ENCODE data around the gene CAPG.

CAPG gene

DNA sequence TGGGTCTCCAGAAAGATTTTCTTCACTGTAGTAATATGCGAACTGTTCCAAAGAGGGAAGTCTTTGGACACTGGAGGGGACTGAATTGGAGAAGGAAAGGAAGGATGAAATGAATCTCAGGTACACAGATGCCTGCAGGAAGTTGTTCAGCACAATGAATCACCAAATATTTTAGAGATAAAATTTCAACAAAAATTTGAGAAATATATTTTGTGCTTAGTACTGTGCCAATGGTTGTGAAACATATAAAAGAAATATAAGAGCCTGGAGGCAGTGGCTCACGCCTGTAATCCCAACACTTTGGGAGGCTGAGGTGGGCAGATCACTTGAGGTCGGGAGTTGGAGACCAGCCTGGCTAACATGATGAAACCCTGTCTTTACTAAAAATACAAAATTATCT lies 52.4 kb downstream of the CAPG start:
- POLR2A ChIA-PET: interaction anchor here (1.0 kb wide), 1 partner anchor 62 kb away, joined by 3 read pairs; no protein-coding TSS in a partner anchor
- TF ChIP-seq HDGF (IDR thresholded peaks at IDR 0.05; ENCODE audit: borderline replicate concordance) (no peak), FOXK2 (IDR thresholded peaks at IDR 0.05) (no peak), FOXA1 (IDR thresholded peaks at IDR 0.05) (no peak), BHLHE40 (IDR thresholded peaks at IDR 0.05; ENCODE audit: borderline replicate concordance) (no peak), L3MBTL2 (conservative IDR thresholded peaks at IDR 0.05) (no peak), CTBP1 (IDR thresholded peaks at IDR 0.05; ENCODE audit: borderline replicate concordance) (no peak), TARDBP (IDR thresholded peaks at IDR 0.05) (no peak), ELF4 (IDR thresholded peaks at IDR 0.05) (no peak), ARNT (IDR thresholded peaks at IDR 0.05) (no peak), ZNF384 (IDR thresholded peaks at IDR 0.05) (no peak), FOXM1 (IDR thresholded peaks at IDR 0.05; ENCODE audit: borderline replicate concordance) (no peak), LEF1 (IDR thresholded peaks at IDR 0.05; ENCODE audit: borderline replicate concordance) (no peak)
- TF ChIP-seq, protein P1, sequence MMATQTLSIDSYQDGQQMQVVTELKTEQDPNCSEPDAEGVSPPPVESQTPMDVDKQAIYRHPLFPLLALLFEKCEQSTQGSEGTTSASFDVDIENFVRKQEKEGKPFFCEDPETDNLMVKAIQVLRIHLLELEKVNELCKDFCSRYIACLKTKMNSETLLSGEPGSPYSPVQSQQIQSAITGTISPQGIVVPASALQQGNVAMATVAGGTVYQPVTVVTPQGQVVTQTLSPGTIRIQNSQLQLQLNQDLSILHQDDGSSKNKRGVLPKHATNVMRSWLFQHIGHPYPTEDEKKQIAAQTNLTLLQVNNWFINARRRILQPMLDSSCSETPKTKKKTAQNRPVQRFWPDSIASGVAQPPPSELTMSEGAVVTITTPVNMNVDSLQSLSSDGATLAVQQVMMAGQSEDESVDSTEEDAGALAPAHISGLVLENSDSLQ (IDR thresholded peaks at IDR 0.05): no peak
- CTCF ChIA-PET: no interaction called here
- no peak for DNase-seq (ENCODE audit: extremely low spot score)

DNA sequence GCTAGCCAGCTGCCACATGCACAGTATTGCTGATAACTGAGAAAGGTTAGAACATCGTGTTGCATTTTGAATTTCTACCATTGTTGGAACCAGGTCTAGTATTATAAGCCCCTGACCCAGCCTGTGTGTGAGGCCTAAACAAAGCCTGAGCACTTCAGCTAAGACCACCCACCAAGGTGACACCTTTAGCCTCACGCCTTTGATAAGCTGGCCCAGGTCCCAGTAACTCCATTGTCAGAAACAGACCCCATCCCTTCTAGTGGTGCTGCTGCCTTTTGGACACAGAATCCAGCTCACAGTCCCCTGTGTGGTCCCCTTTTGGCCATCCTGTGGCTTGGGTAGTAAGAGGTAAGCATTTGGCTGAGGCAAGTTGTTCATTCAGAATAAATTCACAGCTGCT lies 54.0 kb downstream of the CAPG start:
- ChIA-PET CTCF (no interaction called here), POLR2A (interaction anchor here (1.0 kb wide), 1 partner anchor 9 kb away, joined by 3 read pairs; no protein-coding TSS in a partner anchor)
- TF ChIP-seq FOXK2 (IDR thresholded peaks at IDR 0.05): no peak
- no peak for TF ChIP-seq SP1 (IDR thresholded peaks at IDR 0.05)
- no peak for TF ChIP-seq ZNF384 (IDR thresholded peaks at IDR 0.05)
- no peak for TF ChIP-seq LEF1 (IDR thresholded peaks at IDR 0.05; ENCODE audit: borderline replicate concordance)
- TF ChIP-seq L3MBTL2 (conservative IDR thresholded peaks at IDR 0.05): no peak
- TF ChIP-seq HDGF (IDR thresholded peaks at IDR 0.05; ENCODE audit: borderline replicate concordance): no peak
- TF ChIP-seq SUZ12 (IDR thresholded peaks at IDR 0.05): no peak
- TF ChIP-seq BHLHE40 (IDR thresholded peaks at IDR 0.05; ENCODE audit: borderline replicate concordance): no peak
- no peak for TF ChIP-seq ARNT (IDR thresholded peaks at IDR 0.05)
- no peak for TF ChIP-seq NFRKB (IDR thresholded peaks at IDR 0.05)
- TF ChIP-seq CTBP1 (IDR thresholded peaks at IDR 0.05; ENCODE audit: borderline replicate concordance): no peak
- TF ChIP-seq, protein P1 (IDR thresholded peaks at IDR 0.05): no peak
- no peak for TF ChIP-seq FOXA1 (IDR thresholded peaks at IDR 0.05)
- TF ChIP-seq TARDBP (IDR thresholded peaks at IDR 0.05): no peak
- no peak for TF ChIP-seq FOXM1 (IDR thresholded peaks at IDR 0.05; ENCODE audit: borderline replicate concordance)
- TF ChIP-seq ELF4 (IDR thresholded peaks at IDR 0.05): no peak
- no peak for DNase-seq (ENCODE audit: extremely low spot score)

DNA sequence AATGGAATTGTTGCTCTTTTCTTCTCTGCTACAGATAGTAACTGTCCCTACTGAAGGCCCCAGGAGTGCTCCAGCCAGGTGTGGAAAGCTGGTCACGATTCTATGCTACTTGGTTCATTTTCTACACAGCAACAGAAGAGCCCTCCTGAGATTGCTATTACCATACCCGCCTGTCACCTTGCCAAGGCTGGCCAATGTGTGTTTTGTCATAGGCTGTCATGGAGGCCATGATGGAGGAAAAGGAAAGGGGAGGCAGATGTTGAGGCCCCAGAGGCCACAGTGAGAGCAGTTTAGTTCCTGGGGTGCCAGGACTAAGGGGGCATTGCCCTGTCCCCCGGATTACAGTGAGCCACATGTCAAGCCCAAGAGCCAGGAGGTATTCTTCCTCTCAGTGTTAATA lies 54.6 kb downstream of the CAPG start:
- DNase-seq (ENCODE audit: extremely low spot score): no peak
- ChIA-PET CTCF (interaction anchor here (1.1 to 1.3 kb wide), 2 partner anchors 35 to 55 kb away, joined by 3 read pairs; no protein-coding TSS in a partner anchor), POLR2A (interaction anchor here (1.3 to 2.6 kb wide), 6 partner anchors 10 to 64 kb away, joined by 5 to 23 read pairs (median 11); partner anchors contain the start of genes SH2D6 and TGOLN2)
- no peak for TF ChIP-seq L3MBTL2 (conservative IDR thresholded peaks at IDR 0.05)

DNA sequence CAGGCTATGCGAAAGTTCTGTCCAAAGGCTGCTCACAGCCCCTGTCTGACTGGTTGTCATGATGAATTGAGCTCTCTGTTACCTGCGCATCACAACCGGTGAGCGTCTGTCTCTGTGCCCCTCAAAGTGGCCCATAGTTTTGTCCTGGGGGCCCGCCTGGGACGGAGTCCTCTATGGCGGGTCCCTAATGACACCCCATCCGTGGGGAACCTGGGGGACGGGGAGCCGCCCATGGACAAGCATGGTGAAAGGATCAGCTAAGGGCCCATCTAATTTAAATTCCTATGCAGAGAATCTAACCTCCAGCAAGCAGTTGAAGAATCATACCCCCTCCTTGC lies 55.1 kb downstream of the CAPG start:
- POLR2A ChIA-PET: interaction anchor here (0.9 to 2.6 kb wide), 14 partner anchors 9 to 64 kb away, joined by 3 to 23 read pairs (median 5); partner anchors contain the start of genes SH2D6 and TGOLN2
- CTCF ChIA-PET: interaction anchor here (1.1 to 1.3 kb wide), 2 partner anchors 35 to 55 kb away, joined by 3 read pairs; no protein-coding TSS in a partner anchor
- TF ChIP-seq LEF1 (IDR thresholded peaks at IDR 0.05; ENCODE audit: borderline replicate concordance) (no peak), FOXK2 (IDR thresholded peaks at IDR 0.05) (no peak), ARNT (IDR thresholded peaks at IDR 0.05) (no peak), L3MBTL2 (conservative IDR thresholded peaks at IDR 0.05) (no peak), FOXA1 (IDR thresholded peaks at IDR 0.05) (no peak), TARDBP (IDR thresholded peaks at IDR 0.05) (no peak), BHLHE40 (IDR thresholded peaks at IDR 0.05; ENCODE audit: borderline replicate concordance) (no peak), SP1 (IDR thresholded peaks at IDR 0.05) (no peak), SUZ12 (IDR thresholded peaks at IDR 0.05) (no peak)
- TF ChIP-seq, protein P1 (IDR thresholded peaks at IDR 0.05): no peak
- DNase-seq (ENCODE audit: extremely low spot score): no peak

DNA sequence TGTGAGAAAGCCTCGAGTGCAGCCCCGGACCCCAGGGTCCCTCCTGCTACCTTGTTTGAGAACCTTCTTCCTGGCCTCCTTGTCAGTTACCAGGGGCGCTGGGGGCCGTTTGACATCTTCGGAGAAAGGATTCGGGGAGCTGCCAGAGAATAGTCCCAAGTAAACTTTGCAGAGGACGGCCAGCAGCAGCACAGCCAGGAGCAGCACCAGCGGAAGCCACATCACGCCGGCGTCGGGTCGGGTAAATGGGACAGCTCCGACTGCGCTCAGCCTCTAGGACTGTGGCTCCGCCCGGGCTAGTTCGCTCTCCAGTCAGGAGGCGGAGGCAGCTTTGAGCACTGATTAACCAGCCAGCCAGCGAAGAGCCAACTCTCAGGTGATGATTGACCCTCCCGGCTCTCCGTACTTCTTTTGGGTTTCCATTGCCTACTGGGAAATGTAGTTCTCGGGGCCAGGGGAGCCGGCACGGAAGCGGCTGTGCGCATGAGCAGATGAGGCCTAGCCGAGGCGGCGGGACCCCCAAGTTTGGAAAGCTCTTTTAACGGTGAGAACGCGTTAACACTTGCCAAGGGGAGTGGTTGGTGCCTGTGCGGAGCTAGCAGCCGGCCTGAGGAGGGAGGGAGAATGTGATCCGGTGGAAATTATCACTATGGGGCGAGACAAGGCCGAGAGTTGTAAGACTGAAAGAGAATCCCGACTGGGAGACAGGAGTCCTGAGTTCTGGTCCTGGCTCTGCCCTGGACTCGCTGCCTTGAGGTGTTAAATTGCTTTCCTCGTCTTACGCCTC lies 55.7 kb downstream of the CAPG start, which contains the start of the genes ELMOD3 and RETSAT:
ELMOD3 (plus strand) TSS at position 484 of the 787 bp plus-strand sequence. CDS start 2,430 bp downstream, outside the sequence.
RETSAT (minus strand) TSS at position 243 of the 787 bp plus-strand sequence; CDS start at position 222, 21 bp downstream.
- ChIA-PET CTCF (interaction anchor here (1.1 to 1.3 kb wide), 2 partner anchors 36 to 54 kb away, joined by 3 read pairs; no protein-coding TSS in a partner anchor), POLR2A (interaction anchor here (0.6 to 2.6 kb wide), 17 partner anchors 9 to 184 kb away, joined by 3 to 23 read pairs (median 5); partner anchors contain the start of genes MAT2A, SH2D6 and TGOLN2)
- TF ChIP-seq FOXM1 (IDR thresholded peaks at IDR 0.05; ENCODE audit: borderline replicate concordance): no peak
- TF ChIP-seq HDGF (IDR thresholded peaks at IDR 0.05; ENCODE audit: borderline replicate concordance): no peak
- no peak for TF ChIP-seq FOXA1 (IDR thresholded peaks at IDR 0.05)
- TF ChIP-seq, protein P1 (IDR thresholded peaks at IDR 0.05): peak; percentile 34; the same call in 1 of the 2 replicates
- no peak for TF ChIP-seq LEF1 (IDR thresholded peaks at IDR 0.05; ENCODE audit: borderline replicate concordance)
- no peak for TF ChIP-seq TARDBP (IDR thresholded peaks at IDR 0.05)
- TF ChIP-seq NFRKB (IDR thresholded peaks at IDR 0.05): no peak
- TF ChIP-seq SP1 (IDR thresholded peaks at IDR 0.05): no peak
- no peak for TF ChIP-seq SUZ12 (IDR thresholded peaks at IDR 0.05)
- no peak for TF ChIP-seq CTBP1 (IDR thresholded peaks at IDR 0.05; ENCODE audit: borderline replicate concordance)
- TF ChIP-seq FOXK2 (IDR thresholded peaks at IDR 0.05): no peak
- peak; percentile 61 for TF ChIP-seq ELF4 (IDR thresholded peaks at IDR 0.05)
- TF ChIP-seq BHLHE40 (IDR thresholded peaks at IDR 0.05; ENCODE audit: borderline replicate concordance): no peak
- TF ChIP-seq ZNF384 (IDR thresholded peaks at IDR 0.05): no peak
- DNase-seq (ENCODE audit: extremely low spot score): peak; percentile 97

All from HEK293T (cell line).